ENCODE data around the gene PPARD.

DNA sequence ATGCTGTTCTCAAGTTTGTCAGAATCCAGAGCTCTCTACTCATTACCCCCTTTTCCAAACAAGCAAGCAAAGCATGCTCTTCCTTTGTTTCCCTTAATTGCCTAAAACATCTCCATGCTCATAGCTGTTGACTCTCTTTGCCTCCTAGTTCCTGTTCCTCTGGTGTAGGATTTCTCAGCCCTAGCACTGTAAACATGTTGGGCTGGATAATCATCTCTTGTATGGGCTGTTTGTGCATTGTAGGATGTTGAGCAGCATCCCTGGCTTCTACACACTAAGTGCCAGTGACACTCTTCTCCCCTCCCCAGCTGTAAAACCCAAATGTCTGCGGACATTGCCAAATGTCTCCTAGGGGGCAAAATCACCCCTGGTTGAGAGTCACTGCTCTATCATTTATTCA lies 14.0 kb downstream of the PPARD start:
- no peak for TF ChIP-seq YY1 (IDR thresholded peaks at IDR 0.05; ENCODE audit: insufficient read depth, insufficient read length)
- no peak for TF ChIP-seq ZNF274 (IDR thresholded peaks at IDR 0.05; ENCODE audit: low read depth, low read length)
- no peak for TF ChIP-seq SUZ12 (IDR thresholded peaks at IDR 0.05; ENCODE audit: extremely low read depth, insufficient read depth, insufficient read length)
